Measurements from ENCODE around the gene KCNQ1.

- TF ChIP-seq POLR2A (IDR thresholded peaks at IDR 0.05; ENCODE audit: low read length) = no peak
- TF ChIP-seq GATA1 (IDR thresholded peaks at IDR 0.05; ENCODE audit: low read depth, low read length) = no peak
Observed at GRCh38 chr11:2557381-2557780, 112.6 kb downstream of the KCNQ1 start.
